Heart right ventricle (tissue), 16 donors: Measurements from ENCODE around the gene TBL1XR1. TPM values are rescaled to one million over a fixed set of nuclear protein-coding genes. Genes with fewer than 3 reads are reported as not detected.

ENCODE experiments used
- ATAC-seq, 8 donors: fragments of 200-7000 bp; cut with Tn5 transposase; one replicate each; pipeline ENCODE4 v1.9.1; 2020; ENCODE audit warnings: mild to moderate bottlenecking in 8 of 8, moderate library complexity in 8 of 8, moderate number of reproducible peaks in 1 of 8
- DNase-seq, 2 donors: peaks; one replicate each; pipeline ENCODE4 v3.0.0-alpha.2; 2020
- H3K27ac ChIP-seq, 10 donors: fragments of 200-600 bp; sonication (generic) in 2 of 10; one replicate each; pipeline versions ENCODE4 v1.5.0 to v1.8.0; 2020 to 2022; ENCODE audit warnings: mild to moderate bottlenecking in 3 of 10
- H3K27me3 ChIP-seq, 7 donors: fragments of 200-600 bp; one replicate each; pipeline ENCODE4 v1.8.0; 2021 to 2022; ENCODE audit warnings: mild to moderate bottlenecking in 2 of 7
- H3K36me3 ChIP-seq, 9 donors: fragments of 200-600 bp; sonication (generic) in 1 of 9; one replicate each; pipeline versions ENCODE4 v1.5.0 to v1.8.0; 2020 to 2022; ENCODE audit warnings: mild to moderate bottlenecking in 2 of 9
- H3K4me1 ChIP-seq, 9 donors: fragments of 200-600 bp; sonication (generic) in 1 of 9; one replicate each; pipeline versions ENCODE4 v1.5.0 to v1.8.0; 2020 to 2022; ENCODE audit warnings: mild to moderate bottlenecking in 4 of 9
- H3K4me3 ChIP-seq, 10 donors: fragments of 200-600 bp; sonication (generic) in 2 of 10; one replicate each; pipeline versions ENCODE4 v1.5.0 to v1.8.0; 2020 to 2022; ENCODE audit warnings: mild to moderate bottlenecking in 7 of 10, moderate library complexity in 2 of 10
- H3K9me3 ChIP-seq, 11 donors: fragments of 200-600 bp in 10 of 11; sonication (generic) in 2 of 11; one replicate each; pipeline versions ENCODE4 v1.5.0 to v1.8.0; 2013 to 2022; ENCODE audit warnings: mild to moderate bottlenecking in 2 of 11, control low read depth in 1 of 11, moderate library complexity in 1 of 11
- WGBS, 2 donors: extraction: QIAGEN DNeasy Blood & Tissue Kit; methylation state at CpG; one replicate each; pipeline ENCODE4 v1.1.7; 2013; ENCODE audit warnings: inconsistent platforms in 1 of 2; 5-methylcytosine and 5-hydroxymethylcytosine counted together
- intact Hi-C, 10 donors: fragments of 100-400 bp; cut with DNase I; formaldehyde crosslinking; loops; one replicate each; pipeline versions ENCODE4 v1.11.1 to v1.14.2; 2022
- polyA plus RNA-seq, 2 donors: library from polyadenylated mRNA; stranded (reverse); fragments of 200-250 nt; gene quantifications; one replicate each; pipeline ENCODE4 v1.2.3, GENCODE V29; 2013
- total RNA-seq, 10 donors: library from RNA; stranded (reverse); fragmentation: NEBNext Ultra II Directional in 3 of 10; extraction: Animal tissue kit (Norgen Biotek cat#: 25700) in 3 of 10; gene quantifications; one replicate each; pipeline versions ENCODE4 v1.2.1 to v1.2.4, GENCODE V29; 2021 to 2023
- TF ChIP-seq, protein P1 (sequence below), 9 donors: fragments of 200-600 bp; sonication (generic) in 2 of 9; IDR thresholded peaks; one replicate each; pipeline versions ENCODE4 v1.5.0 to v1.8.0; 2021 to 2022; ENCODE audit warnings: antibody characterized with exemption in 9 of 9, mild to moderate bottlenecking in 5 of 9, moderate library complexity in 1 of 9
- donor health status: Arrhythmogenic right ventricular cardiomyopathy.
- donor health status: ischemic (EF 13 %, LVEDD 7.1; RV severe dilation, severe dysfunction).
- donor health status: healthy with polysubstance abuse.
- donor health status: DM: no; HTN: yes; CAD: no.
- donor health status: DM: no; HTN: no; CAD: no.
- donor health status: ischemic (EF 25% LVEDD 6.9; RV normal size, moderate dysfunction).
- donor health status: ischemic (EF 25% LVEDD 5.7; RV mildly dilated, moderate dysfunction).
- donor health status: healthy.
- donor health status: DM: yes; HTN: yes; CAD: no.
- donor health status: Ischemic cardiomyopathy.
- donor health status: ischemic (EF 35%, LVEDD 5.7; RV mildly dilated, moderate dysfunction).
- donor health status: nonischemic (EF 11% LVEDD 7.7; RV severe dilation, severe dysfunction).
- donor health status: DM: yes; HTN: yes; CAD: no.
- donor health status: PGD.
- donor health status: ischemic (EF 29% LVEDD 5.4; RV normal size, mild dysfunction).
- donor health status: nonischemic (EF 23%, LVEDD 6.1; RV moderate dilation, normal function).

Gene TBL1XR1
- total and polyA plus RNA-seq, 12 donors = 25.7 to 184 (median 121) TPM

DNA sequence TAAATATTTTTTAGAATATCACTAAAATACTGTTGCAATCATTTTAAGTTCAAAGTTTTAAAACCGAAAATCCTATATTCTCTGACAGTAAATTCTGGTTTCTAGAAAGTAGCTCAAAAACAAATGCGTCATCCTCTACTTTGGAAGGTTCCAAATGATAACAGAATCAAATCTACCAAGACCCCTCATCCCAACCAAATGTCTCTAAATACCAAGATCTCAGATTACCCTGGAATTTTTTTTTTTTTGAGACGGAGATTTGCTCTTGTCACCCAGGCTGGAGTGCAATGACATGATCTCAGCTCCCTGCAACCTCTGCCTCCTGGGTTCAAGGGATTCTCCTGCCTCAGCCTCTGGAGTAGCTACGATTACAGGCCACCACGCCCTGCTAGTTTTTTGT, 16.8 kb downstream of the TBL1XR1 start:
- no peak for DNase-seq
- WGBS, 2 donors = 92 to 95% methylated on average over 5 of the region's 5 CpGs
- Histone ChIP-seq H3K4me3 (no peak overlapping the region), H3K36me3 (no peaks in the 10 kb centered on the region), H3K4me1 (peaks cover 7 to 74% (median 45%) of the 10 kb centered on the region in 9 donors), H3K27ac (no peak overlapping the region), H3K27me3 (no peaks in the 10 kb centered on the region), H3K9me3 (no peaks in the 10 kb centered on the region)
- intact Hi-C loops = loop anchor here in 1 of 10 donors (10.0 kb wide), 1 partner anchor 46 kb away; no protein-coding TSS in a partner anchor
- no peak for ATAC-seq
- TF ChIP-seq, protein P1, sequence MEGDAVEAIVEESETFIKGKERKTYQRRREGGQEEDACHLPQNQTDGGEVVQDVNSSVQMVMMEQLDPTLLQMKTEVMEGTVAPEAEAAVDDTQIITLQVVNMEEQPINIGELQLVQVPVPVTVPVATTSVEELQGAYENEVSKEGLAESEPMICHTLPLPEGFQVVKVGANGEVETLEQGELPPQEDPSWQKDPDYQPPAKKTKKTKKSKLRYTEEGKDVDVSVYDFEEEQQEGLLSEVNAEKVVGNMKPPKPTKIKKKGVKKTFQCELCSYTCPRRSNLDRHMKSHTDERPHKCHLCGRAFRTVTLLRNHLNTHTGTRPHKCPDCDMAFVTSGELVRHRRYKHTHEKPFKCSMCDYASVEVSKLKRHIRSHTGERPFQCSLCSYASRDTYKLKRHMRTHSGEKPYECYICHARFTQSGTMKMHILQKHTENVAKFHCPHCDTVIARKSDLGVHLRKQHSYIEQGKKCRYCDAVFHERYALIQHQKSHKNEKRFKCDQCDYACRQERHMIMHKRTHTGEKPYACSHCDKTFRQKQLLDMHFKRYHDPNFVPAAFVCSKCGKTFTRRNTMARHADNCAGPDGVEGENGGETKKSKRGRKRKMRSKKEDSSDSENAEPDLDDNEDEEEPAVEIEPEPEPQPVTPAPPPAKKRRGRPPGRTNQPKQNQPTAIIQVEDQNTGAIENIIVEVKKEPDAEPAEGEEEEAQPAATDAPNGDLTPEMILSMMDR (IDR thresholded peaks at IDR 0.05) = no peak

DNA sequence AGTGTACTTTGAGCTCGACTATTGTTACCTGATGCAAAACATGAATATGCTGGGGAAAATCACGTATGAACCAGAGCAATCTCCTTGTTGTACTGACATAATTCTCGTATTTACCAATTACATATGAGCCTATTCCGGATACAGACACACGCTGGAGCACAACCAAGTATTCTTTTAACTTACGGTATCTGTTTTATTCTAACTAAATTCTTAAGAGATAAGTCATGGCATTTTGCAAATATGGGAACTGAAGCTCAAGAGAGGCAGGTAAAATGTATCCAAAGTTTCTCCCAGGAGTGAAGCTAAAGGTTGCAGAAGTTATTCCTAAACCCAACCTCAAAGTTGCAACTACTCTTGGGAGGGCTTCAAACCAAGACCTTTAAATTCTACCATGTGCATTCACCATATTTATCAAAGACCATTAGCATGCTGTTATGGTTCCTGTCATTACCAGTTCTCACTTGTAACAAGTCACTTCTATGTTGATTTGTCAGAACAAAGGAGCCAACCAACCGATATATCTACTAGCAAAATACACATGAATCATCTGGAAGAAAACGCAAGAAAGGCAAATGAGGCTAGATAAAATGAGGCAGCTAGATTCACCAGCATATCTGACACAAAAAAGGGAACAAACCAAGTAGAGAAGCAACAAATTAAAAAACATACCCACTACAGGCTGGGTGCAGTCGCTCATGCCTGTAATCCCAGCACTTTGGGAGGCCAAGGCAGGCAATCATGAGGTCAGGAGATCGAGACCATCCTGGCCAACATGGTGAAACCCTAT, 17.8 kb downstream of the TBL1XR1 start:
- DNase-seq (no peak), ATAC-seq (no peak)
- H3K4me1 ChIP-seq = peaks cover 7 to 71% (median 42%) of the 10 kb centered on the region in 9 donors
- TF ChIP-seq, protein P1 (IDR thresholded peaks at IDR 0.05) = no peak
- H3K36me3 ChIP-seq = no peaks in the 10 kb centered on the region
- no peaks in the 10 kb centered on the region for H3K27me3 ChIP-seq
- 73 to 79% methylated on average over 10 of the region's 10 CpGs for WGBS, 2 donors
- no peaks in the 10 kb centered on the region for H3K9me3 ChIP-seq
- intact Hi-C loops = loop anchor here in 1 of 10 donors (10.0 kb wide), 1 partner anchor 45 kb away; no protein-coding TSS in a partner anchor
- no peak overlapping the region for H3K4me3 ChIP-seq
- no peak overlapping the region for H3K27ac ChIP-seq

DNA sequence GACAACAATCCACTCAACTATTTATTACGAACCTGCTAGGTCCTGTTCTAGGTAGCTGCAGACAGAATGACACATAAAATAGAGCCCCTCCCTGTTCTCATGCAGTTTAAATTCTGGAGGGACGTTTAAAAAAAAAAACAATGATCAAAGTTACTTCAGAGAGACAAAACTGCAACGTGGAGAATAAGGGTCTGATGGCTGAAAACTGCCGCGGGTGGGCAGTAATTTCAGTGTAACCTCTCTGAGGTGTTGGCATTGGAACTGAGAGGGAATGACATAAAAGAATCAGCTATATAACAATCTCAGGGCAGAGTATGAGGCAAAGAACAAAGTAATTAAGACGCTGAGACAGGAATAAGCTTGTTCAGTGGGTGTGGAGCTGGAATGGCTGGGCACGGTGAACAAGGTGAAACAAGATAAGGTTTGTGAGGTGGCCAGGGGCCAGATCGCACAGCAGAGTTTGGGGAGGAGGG, 19.5 kb downstream of the TBL1XR1 start:
- H3K27me3 ChIP-seq = no peaks in the 10 kb centered on the region
- TF ChIP-seq, protein P1 (IDR thresholded peaks at IDR 0.05) = no peak
- ATAC-seq (peak in 2 of 8 donors; percentile 32 to 36), DNase-seq (no peak)
- H3K4me1 ChIP-seq = peaks cover 2 to 72% (median 37%) of the 10 kb centered on the region in 9 donors
- peak overlapping the region in 1 of 10 donors; percentile 18 for H3K27ac ChIP-seq
- H3K9me3 ChIP-seq = no peaks in the 10 kb centered on the region
- H3K36me3 ChIP-seq = no peaks in the 10 kb centered on the region
- no peak overlapping the region for H3K4me3 ChIP-seq
- intact Hi-C loops = no loop called here
- 36 to 45% methylated on average over 8 of the region's 8 CpGs for WGBS, 2 donors

DNA sequence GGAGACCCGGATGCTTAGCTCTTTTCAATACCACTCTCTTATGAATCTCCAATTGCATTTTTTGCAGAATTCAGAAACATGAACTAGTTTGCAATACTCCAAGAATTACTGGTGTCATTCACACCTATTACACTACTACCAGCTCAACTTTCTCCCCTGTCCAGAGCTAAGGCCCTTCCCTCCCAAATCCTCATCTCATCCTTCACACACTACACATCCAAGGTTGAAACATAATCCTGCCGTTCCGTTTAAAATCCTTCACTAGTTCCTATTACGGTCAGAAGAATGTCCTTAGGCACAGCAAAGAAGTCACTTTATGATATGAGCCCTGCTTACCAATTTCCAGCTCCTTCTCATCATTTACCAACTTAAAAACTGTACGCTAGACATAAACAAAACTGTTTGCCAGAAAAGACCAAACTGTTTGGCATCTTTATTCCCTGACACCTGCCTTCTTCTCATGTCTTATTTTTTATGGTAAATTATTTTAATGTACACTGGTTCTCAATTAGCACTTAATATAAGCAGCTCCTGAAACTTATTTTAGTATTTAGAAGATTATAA, 22.6 kb downstream of the TBL1XR1 start:
- Histone ChIP-seq H3K27ac (no peak overlapping the region), H3K9me3 (no peaks in the 10 kb centered on the region), H3K4me1 (peaks cover 0 to 66% (median 31%) of the 10 kb centered on the region in 9 donors)

More for the DNA sequence above, 22.6 kb downstream of the TBL1XR1 start:
- DNase-seq = no peak
- no peaks in the 10 kb centered on the region for H3K27me3 ChIP-seq
- 48 to 54% methylated on average over 5 of the region's 5 CpGs for WGBS, 2 donors
- intact Hi-C loops = no loop called here
- H3K36me3 ChIP-seq = no peaks in the 10 kb centered on the region
- H3K4me3 ChIP-seq = no peak overlapping the region
- TF ChIP-seq, protein P1 (IDR thresholded peaks at IDR 0.05) = no peak
- ATAC-seq = no peak
